ENCODE results near the gene SCGB3A2. TPM values are rescaled to one million over a fixed set of nuclear protein-coding genes. Genes with fewer than 3 reads are reported as not detected.

Gene SCGB3A2
- total and polyA plus RNA-seq, 2 of the 8 experiments (the other 6 are each of a cell fraction or from before 2014, with no cell fraction given): 47.1 to 63.6 TPM

- Histone ChIP-seq H3K56ac (replicated peaks; ENCODE audit: insufficient read length, low read depth, low read length) (no peak overlapping the region), H3K79me1 (ENCODE audit: low read depth, low read length) (no peaks in the 10 kb centered on the region), H2AK5ac (ENCODE audit: low read depth, low read length) (no peak overlapping the region), H3K14ac (ENCODE audit: insufficient read length) (no peak overlapping the region), H3K9ac (replicated peaks in 1 of 4; ENCODE audit: extremely low read depth in 1 of 4, low read depth in 3 of 4, low read length in 3 of 4) (no peak overlapping the region), H3K27ac (ENCODE audit: low read depth, low read length) (no peak overlapping the region), H3K27me3 (replicated peaks in 1 of 4; ENCODE audit: control insufficient read depth in 3 of 4, extremely low read depth in 1 of 4, insufficient read depth in 3 of 4, low read length in 3 of 4) (no peaks in the 10 kb centered on the region), H4K8ac (ENCODE audit: extremely low read depth, insufficient read depth, low read length) (no peak overlapping the region), H2BK20ac (ENCODE audit: low read length) (no peak overlapping the region), H3K4me2 (ENCODE audit: insufficient read depth in 1 of 2, low read depth in 2 of 2, low read length in 2 of 2) (no peak overlapping the region), H3K18ac (ENCODE audit: extremely low read depth, low read length) (no peak overlapping the region), H2BK5ac (ENCODE audit: low read depth, low read length) (no peak overlapping the region), H3K36me3 (ENCODE audit: control insufficient read depth in 2 of 4, insufficient read depth in 4 of 4, low read length in 3 of 4) (no peaks in the 10 kb centered on the region), H2BK15ac (ENCODE audit: low read length) (no peak overlapping the region), H3K9me3 (ENCODE audit: insufficient read depth in 2 of 2, low read depth in 1 of 2, low read length in 1 of 2) (no peaks in the 10 kb centered on the region), H3K4me1 (replicated peaks in 1 of 4; ENCODE audit: control insufficient read depth in 3 of 4, insufficient read depth in 4 of 4, low read length in 3 of 4) (no peaks in the 10 kb centered on the region), H4K91ac (replicated peaks; ENCODE audit: insufficient read length, low read length) (no peak overlapping the region), H3K4ac (replicated peaks; ENCODE audit: insufficient read length, low read depth, low read length) (no peak overlapping the region), H3K23me2 (ENCODE audit: low read depth, low read length) (no peaks in the 10 kb centered on the region), H3K4me3 (ENCODE audit: extremely low read depth in 1 of 4, insufficient read depth in 2 of 4, low read depth in 3 of 4, low read length in 4 of 4) (no peak overlapping the region), H2AFZ (ENCODE audit: low read length) (no peak overlapping the region), H3K23ac (ENCODE audit: insufficient read length) (no peak overlapping the region), H4K20me1 (replicated peaks in 1 of 2; ENCODE audit: control insufficient read depth in 1 of 2, insufficient read depth in 2 of 2, low read length in 2 of 2) (no peaks in the 10 kb centered on the region), H2BK12ac (ENCODE audit: low read depth, low read length) (no peak overlapping the region), H2BK120ac (replicated peaks; ENCODE audit: low read depth, low read length) (no peak overlapping the region), H3K79me2 (ENCODE audit: control insufficient read depth in 1 of 2, insufficient read depth in 2 of 2, low read length in 2 of 2) (no peaks in the 10 kb centered on the region), H4K5ac (ENCODE audit: insufficient read length, low read depth, low read length) (no peak overlapping the region)
- WGBS, 2 experiments (ENCODE audit: extremely low coverage in 1 of 2, insufficient coverage in 1 of 2, insufficient read length in 1 of 2, insufficient replicate concordance in 2 of 2, low coverage in 1 of 2, low lambda C conversion rate in 2 of 2, missing lambda C conversion rate in 1 of 2): 65% methylated on average over 2 of the region's 2 CpGs; no CpG with 5 or more reads in 1 of the 2 experiments
- ChIA-PET POLR2A (ENCODE audit: partially characterized antibody) (no interaction called here), CTCF (ENCODE audit: partially characterized antibody) (interaction anchor here (1.1 to 1.9 kb wide), 2 partner anchors 10 to 11 kb away, joined by 3 to 4 read pairs; no protein-coding TSS in a partner anchor)
- FAIRE-seq (no peak), DNase-seq (ENCODE audit: low read depth in 1 of 2, low spot score in 2 of 2) (no peak)
- TF ChIP-seq TAF1 (IDR thresholded peaks at IDR 0.05; ENCODE audit: low read depth, low read length) (no peak), CTCF (IDR thresholded peaks at IDR 0.05; ENCODE audit: control extremely low read depth in 1 of 3, insufficient read depth in 1 of 3, low read depth in 1 of 3, low read length in 3 of 3) (no peak), CHD1 (IDR thresholded peaks at IDR 0.05; ENCODE audit: low read depth, low read length) (no peak), GABPA (IDR thresholded peaks at IDR 0.05; ENCODE audit: borderline replicate concordance, insufficient read depth, low read length) (no peak), EZH2 (IDR thresholded peaks at IDR 0.05; ENCODE audit: low read depth, low read length, severe bottlenecking) (no peak), PHF8 (conservative IDR thresholded peaks at IDR 0.05; ENCODE audit: low read depth, low read length) (no peak), BRCA1 (IDR thresholded peaks at IDR 0.05; ENCODE audit: low read depth, low read length) (no peak), CBX8 (IDR thresholded peaks at IDR 0.05; ENCODE audit: borderline replicate concordance, low read depth, low read length) (no peak), MAFK (IDR thresholded peaks at IDR 0.05; ENCODE audit: low read depth, low read length) (no peak), ATF3 (IDR thresholded peaks at IDR 0.05; ENCODE audit: insufficient read depth, low read depth, low read length) (no peak), POU5F1 (IDR thresholded peaks at IDR 0.05; ENCODE audit: low read depth, low read length) (no peak)
Observed at GRCh38 chr5:147918101-147918685, 39.7 kb downstream of the SCGB3A2 start.
